Measurements from ENCODE around the gene PTOV1.

The PTOV1 gene

GRCh38 chr19:49840736-49841249, 10.2 kb upstream of the PTOV1 start:
- TF ChIP-seq CTCF (IDR thresholded peaks at IDR 0.05): no peak

GRCh38 chr19:49843265-49843664, 7.7 kb upstream of the PTOV1 start:
- TF ChIP-seq CTCF (IDR thresholded peaks at IDR 0.05): no peak

- no peak for TF ChIP-seq CTCF (IDR thresholded peaks at IDR 0.05)
Measured at GRCh38 chr19:49844138-49845095, 6.5 kb upstream of the PTOV1 start.

- TF ChIP-seq CTCF (IDR thresholded peaks at IDR 0.05): no peak
Measured at GRCh38 chr19:49845414-49845813, 5.5 kb upstream of the PTOV1 start.

- no peak for TF ChIP-seq CTCF (IDR thresholded peaks at IDR 0.05)
Measured at GRCh38 chr19:49846408-49846807, 4.6 kb upstream of the PTOV1 start.

GRCh38 chr19:49847731-49848696, 2.9 kb upstream of the PTOV1 start:
- no peak for TF ChIP-seq CTCF (IDR thresholded peaks at IDR 0.05)

GRCh38 chr19:49848938-49849337, 2.0 kb upstream of the PTOV1 start:
- TF ChIP-seq CTCF (IDR thresholded peaks at IDR 0.05): no peak

Data from LNCAP (cell line).